Endothelial cell of umbilical vein (primary cell): ENCODE data around the gene CADPS.

Experiments used
- EZH2 ChIP-seq: IDR thresholded peaks from 2 replicates; pipeline ENCODE4 v1.6.1; 2012; ENCODE audit warnings: borderline replicate concordance, low read depth, mild to moderate bottlenecking, moderate library complexity, low read length, inconsistent platforms; ENCODE audit not compliant: severe bottlenecking
- FOS ChIP-seq: IDR thresholded peaks from 2 replicates; pipeline ENCODE4 v1.6.1; 2011; ENCODE audit warnings: mild to moderate bottlenecking, low read length, moderate library complexity, borderline replicate concordance; ENCODE audit not compliant: insufficient read depth
- JUN ChIP-seq: IDR thresholded peaks from 2 replicates; pipeline ENCODE4 v1.6.1; 2011; ENCODE audit warnings: borderline replicate concordance, low read depth; ENCODE audit not compliant: insufficient read length, insufficient read depth
- MYC ChIP-seq: IDR thresholded peaks from one replicate; pipeline ENCODE4 v1.6.1; 2011; ENCODE audit warnings: mild to moderate bottlenecking, low read depth, low read length
- POLR2A ChIP-seq: IDR thresholded peaks from 2 replicates; pipeline ENCODE4 v1.6.1; 2012; ENCODE audit warnings: low read depth, mild to moderate bottlenecking, control low read depth, low read length
- POLR2AphosphoS5 ChIP-seq: IDR thresholded peaks from 2 replicates; pipeline ENCODE4 v1.6.1; 2012; ENCODE audit warnings: low read depth, mild to moderate bottlenecking, control low read depth, low read length, moderate library complexity; ENCODE audit not compliant: insufficient read depth
- TF ChIP-seq, protein P1 (sequence below), 2 donors: IDR thresholded peaks; 1 replicate in 1 of 2; 2 replicates in 1 of 2; pipeline ENCODE4 v1.5.1; 2011; ENCODE audit warnings: low read length in 2 of 2, mild to moderate bottlenecking in 2 of 2, moderate library complexity in 2 of 2, control low read depth in 1 of 2, inconsistent platforms in 1 of 2, low read depth in 1 of 2; ENCODE audit not compliant: insufficient read depth in 1 of 2; ENCODE audit errors: extremely low read depth in 1 of 2

GRCh38 chr3:62737449-62737848 is 137.8 kb downstream of the CADPS start:
- TF ChIP-seq EZH2 (no peak), POLR2A (no peak), MYC (no peak), POLR2AphosphoS5 (no peak), FOS (no peak), JUN (no peak)
- TF ChIP-seq, protein P1, sequence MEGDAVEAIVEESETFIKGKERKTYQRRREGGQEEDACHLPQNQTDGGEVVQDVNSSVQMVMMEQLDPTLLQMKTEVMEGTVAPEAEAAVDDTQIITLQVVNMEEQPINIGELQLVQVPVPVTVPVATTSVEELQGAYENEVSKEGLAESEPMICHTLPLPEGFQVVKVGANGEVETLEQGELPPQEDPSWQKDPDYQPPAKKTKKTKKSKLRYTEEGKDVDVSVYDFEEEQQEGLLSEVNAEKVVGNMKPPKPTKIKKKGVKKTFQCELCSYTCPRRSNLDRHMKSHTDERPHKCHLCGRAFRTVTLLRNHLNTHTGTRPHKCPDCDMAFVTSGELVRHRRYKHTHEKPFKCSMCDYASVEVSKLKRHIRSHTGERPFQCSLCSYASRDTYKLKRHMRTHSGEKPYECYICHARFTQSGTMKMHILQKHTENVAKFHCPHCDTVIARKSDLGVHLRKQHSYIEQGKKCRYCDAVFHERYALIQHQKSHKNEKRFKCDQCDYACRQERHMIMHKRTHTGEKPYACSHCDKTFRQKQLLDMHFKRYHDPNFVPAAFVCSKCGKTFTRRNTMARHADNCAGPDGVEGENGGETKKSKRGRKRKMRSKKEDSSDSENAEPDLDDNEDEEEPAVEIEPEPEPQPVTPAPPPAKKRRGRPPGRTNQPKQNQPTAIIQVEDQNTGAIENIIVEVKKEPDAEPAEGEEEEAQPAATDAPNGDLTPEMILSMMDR (IDR thresholded peaks at IDR 0.05; ENCODE audit: extremely low read depth in 1 of 2, insufficient read depth in 1 of 2, low read depth in 1 of 2, low read length in 2 of 2): no peak
